HG03280 (cell line): Measurements from ENCODE around the gene EMILIN1.
"Not testable (repeated sequence)": the region's sequence is repeated elsewhere in the genome, so short reads cannot be mapped to it uniquely, and the experiment has no call there.

Experiments
- ATAC-seq: cut with Tn5 transposase; IDR thresholded peaks from one replicate; pipeline ENCODE4 v1.9.1; 2021; ENCODE audit warnings: mild to moderate bottlenecking, moderate library complexity; ENCODE audit not compliant: unreplicated experiment

EMILIN1 gene

GRCh38 chr2:27092696-27093429 is 14.4 kb downstream of the EMILIN1 start:
- no peak for ATAC-seq

- no peak for ATAC-seq
Observed at GRCh38 chr2:27093430-27094352, 15.3 kb downstream of the EMILIN1 start.

GRCh38 chr2:27094353-27094984 is 16.1 kb downstream of the EMILIN1 start:
- ATAC-seq = no peak

GRCh38 chr2:27095427-27095744 is 17.0 kb downstream of the EMILIN1 start:
- ATAC-seq = no peak

- ATAC-seq = no peak
Observed at GRCh38 chr2:27095745-27096651, 17.6 kb downstream of the EMILIN1 start.

- no peak for ATAC-seq
Observed at GRCh38 chr2:27096748-27097297, 18.4 kb downstream of the EMILIN1 start.

- ATAC-seq = no peak
Observed at GRCh38 chr2:27097341-27097740, 18.9 kb downstream of the EMILIN1 start.

GRCh38 chr2:27099334-27099955 is 21.0 kb downstream of the EMILIN1 start:
- ATAC-seq = no peak

- no peak for ATAC-seq
Observed at GRCh38 chr2:27100036-27100435, 21.6 kb downstream of the EMILIN1 start.

GRCh38 chr2:27102329-27102728 is 23.9 kb downstream of the EMILIN1 start:
- ATAC-seq = no peak

GRCh38 chr2:27105981-27106380 is 27.6 kb downstream of the EMILIN1 start:
- no peak for ATAC-seq

- ATAC-seq = no peak
Observed at GRCh38 chr2:27108221-27108620, 29.8 kb downstream of the EMILIN1 start.

- ATAC-seq = no peak
Observed at GRCh38 chr2:27109083-27109482, 30.7 kb downstream of the EMILIN1 start.

- not testable (repeated sequence) for ATAC-seq
Observed at GRCh38 chr2:27110603-27111352, 32.4 kb downstream of the EMILIN1 start.

GRCh38 chr2:27111392-27112078 is 33.1 kb downstream of the EMILIN1 start:
- ATAC-seq = not testable (repeated sequence)

- ATAC-seq = no peak
Observed at GRCh38 chr2:27115519-27115918, 37.1 kb downstream of the EMILIN1 start.

- ATAC-seq = no peak
Observed at GRCh38 chr2:27117995-27118524, 39.6 kb downstream of the EMILIN1 start.
